ENCODE results near the gene TMEM255B.

DNA sequence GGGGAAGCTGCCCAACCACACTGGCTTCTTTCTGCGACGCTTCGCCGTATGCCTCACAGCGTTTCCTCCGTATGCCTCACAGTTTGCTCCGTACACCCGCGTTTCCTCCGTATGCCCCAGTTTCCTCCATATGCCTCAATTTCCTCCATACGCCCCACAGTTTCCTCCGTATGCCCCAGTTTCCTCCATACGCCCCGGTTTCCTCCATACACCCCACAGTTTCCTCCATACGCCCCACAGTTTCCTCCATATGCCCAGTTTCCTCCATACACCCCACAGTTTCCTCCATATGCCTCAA, 82.3 kb downstream of the TMEM255B start:
- TF ChIP-seq, protein P1, sequence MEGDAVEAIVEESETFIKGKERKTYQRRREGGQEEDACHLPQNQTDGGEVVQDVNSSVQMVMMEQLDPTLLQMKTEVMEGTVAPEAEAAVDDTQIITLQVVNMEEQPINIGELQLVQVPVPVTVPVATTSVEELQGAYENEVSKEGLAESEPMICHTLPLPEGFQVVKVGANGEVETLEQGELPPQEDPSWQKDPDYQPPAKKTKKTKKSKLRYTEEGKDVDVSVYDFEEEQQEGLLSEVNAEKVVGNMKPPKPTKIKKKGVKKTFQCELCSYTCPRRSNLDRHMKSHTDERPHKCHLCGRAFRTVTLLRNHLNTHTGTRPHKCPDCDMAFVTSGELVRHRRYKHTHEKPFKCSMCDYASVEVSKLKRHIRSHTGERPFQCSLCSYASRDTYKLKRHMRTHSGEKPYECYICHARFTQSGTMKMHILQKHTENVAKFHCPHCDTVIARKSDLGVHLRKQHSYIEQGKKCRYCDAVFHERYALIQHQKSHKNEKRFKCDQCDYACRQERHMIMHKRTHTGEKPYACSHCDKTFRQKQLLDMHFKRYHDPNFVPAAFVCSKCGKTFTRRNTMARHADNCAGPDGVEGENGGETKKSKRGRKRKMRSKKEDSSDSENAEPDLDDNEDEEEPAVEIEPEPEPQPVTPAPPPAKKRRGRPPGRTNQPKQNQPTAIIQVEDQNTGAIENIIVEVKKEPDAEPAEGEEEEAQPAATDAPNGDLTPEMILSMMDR (IDR thresholded peaks at IDR 0.05): no peak
- TF ChIP-seq POLR2A (IDR thresholded peaks at IDR 0.05): no peak

Measured in prostate gland (tissue), 2 donors.